AG10803 (cell line): ENCODE measurements around the gene KRT27.
"Not testable (repeated sequence)": the region's sequence is repeated elsewhere in the genome, so short reads cannot be mapped to it uniquely, and the experiment has no call there.

Source experiments
- DNase-seq: peaks from one replicate; pipeline ENCODE4 v3.0.0; 2010; ENCODE audit warnings: low read depth
- H3K4me3 ChIP-seq: 2 replicates; pipeline ENCODE4 v1.5.1; 2011; ENCODE audit warnings: mild to moderate bottlenecking, low read length, control low read depth
- TF ChIP-seq, protein P1 (sequence below): conservative IDR thresholded peaks from 2 replicates; pipeline ENCODE4 v1.5.1; 2011; ENCODE audit warnings: mild to moderate bottlenecking, low read length, control low read depth, inconsistent platforms

The KRT27 gene

GRCh38 chr17:40760105-40761016 lies 22.0 kb downstream of the KRT27 start:
- DNase-seq, result no peak
- H3K4me3 ChIP-seq, result no peak overlapping the region
- TF ChIP-seq, protein P1, sequence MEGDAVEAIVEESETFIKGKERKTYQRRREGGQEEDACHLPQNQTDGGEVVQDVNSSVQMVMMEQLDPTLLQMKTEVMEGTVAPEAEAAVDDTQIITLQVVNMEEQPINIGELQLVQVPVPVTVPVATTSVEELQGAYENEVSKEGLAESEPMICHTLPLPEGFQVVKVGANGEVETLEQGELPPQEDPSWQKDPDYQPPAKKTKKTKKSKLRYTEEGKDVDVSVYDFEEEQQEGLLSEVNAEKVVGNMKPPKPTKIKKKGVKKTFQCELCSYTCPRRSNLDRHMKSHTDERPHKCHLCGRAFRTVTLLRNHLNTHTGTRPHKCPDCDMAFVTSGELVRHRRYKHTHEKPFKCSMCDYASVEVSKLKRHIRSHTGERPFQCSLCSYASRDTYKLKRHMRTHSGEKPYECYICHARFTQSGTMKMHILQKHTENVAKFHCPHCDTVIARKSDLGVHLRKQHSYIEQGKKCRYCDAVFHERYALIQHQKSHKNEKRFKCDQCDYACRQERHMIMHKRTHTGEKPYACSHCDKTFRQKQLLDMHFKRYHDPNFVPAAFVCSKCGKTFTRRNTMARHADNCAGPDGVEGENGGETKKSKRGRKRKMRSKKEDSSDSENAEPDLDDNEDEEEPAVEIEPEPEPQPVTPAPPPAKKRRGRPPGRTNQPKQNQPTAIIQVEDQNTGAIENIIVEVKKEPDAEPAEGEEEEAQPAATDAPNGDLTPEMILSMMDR, result no peak

DNA sequence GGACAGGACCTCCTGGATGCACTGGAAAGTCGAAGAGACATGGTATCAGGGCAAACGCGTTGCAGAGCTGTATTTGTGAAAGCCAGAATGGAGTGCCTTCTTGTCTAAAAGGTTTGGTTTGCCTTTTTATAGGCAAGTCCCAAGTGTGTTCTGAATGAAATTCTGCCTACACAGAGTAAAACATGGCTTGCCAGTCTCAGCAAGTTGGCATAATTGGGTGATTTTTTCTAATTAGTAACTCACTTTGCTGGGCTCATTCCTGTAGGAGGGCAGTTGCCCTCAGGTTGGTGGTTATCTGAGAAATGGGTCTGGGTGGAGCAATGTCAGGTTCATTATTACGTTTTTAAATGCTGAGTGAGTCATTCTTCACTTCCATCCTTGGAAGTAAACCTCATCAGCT lies 27.1 kb downstream of the KRT27 start, which contains the start of gene KRT25:
Gene KRT25, minus strand, starts transcription at position 101 of the 400 bp plus-strand sequence. Its CDS starts 60 bp downstream, at position 41.
- TF ChIP-seq, protein P1, result no peak
- no peak for DNase-seq
- H3K4me3 ChIP-seq, result no peak within 1 kb of the TSS

- TF ChIP-seq, protein P1, result no peak
- H3K4me3 ChIP-seq, result no peak overlapping the region
- no peak for DNase-seq
Observed at GRCh38 chr17:40753804-40754203, 28.5 kb downstream of the KRT27 start.

DNA sequence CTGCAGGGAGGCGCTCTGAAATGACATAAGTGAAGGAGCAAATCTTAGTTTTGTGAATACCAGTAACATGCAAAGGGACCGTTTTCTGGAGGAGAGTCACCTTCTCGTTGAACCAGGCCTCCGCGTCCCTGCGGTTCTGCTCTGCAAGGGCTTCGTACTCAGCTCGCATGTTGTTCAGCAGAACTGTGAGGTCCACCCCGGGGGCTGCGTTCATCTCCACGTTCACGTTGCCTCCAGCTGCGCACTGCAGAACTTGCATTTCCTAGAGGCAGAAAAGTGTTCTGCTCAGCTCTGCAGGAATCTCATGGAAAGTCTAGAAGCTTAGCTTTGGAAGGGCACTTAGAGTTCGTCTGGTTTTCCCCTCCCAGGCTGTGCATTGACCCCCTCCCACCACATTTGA lies 31.3 kb downstream of the KRT27 start:
- TF ChIP-seq, protein P1, result no peak
- DNase-seq, result no peak
- no peak overlapping the region for H3K4me3 ChIP-seq

DNA sequence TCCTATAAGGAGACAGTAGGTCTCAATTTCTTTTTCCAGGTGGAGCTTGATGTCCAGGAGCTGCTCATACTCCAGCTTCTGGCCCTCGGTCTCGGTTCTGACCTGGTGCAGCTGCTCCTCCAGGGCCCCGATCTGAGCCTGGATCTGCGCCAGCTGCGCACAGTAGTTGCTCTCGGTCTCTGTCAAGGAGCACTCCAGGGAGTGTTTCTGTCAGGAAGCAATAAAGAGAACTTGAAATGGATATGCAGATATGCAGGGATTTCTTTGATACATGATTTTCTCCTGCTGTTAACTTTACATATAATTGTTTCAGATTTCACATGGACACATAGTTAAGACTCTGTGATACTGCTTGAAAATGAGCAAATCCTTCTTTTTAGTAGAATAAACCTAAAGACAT lies 32.0 kb downstream of the KRT27 start:
- TF ChIP-seq, protein P1, result no peak
- no peak for DNase-seq
- no peak overlapping the region for H3K4me3 ChIP-seq

DNA sequence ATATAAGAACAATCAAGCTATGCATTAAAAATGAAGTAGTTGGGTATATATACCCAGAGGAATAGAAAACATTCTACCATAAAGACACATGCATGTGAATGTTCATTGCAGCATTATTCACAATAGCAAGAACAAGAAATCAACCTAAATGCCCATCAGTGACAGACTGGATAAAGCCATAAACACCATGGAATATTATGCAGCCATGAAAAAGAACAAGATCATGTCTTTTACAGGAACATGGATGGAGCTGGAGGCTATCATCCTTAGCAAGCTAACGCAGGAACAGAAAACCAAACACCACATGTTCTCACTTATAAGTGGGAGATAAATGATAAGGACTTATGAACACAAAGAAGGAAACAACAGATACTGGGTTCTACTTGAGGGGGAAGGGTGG lies 33.7 kb downstream of the KRT27 start:
- DNase-seq, H3K4me3 ChIP-seq: not testable (repeated sequence)

DNA sequence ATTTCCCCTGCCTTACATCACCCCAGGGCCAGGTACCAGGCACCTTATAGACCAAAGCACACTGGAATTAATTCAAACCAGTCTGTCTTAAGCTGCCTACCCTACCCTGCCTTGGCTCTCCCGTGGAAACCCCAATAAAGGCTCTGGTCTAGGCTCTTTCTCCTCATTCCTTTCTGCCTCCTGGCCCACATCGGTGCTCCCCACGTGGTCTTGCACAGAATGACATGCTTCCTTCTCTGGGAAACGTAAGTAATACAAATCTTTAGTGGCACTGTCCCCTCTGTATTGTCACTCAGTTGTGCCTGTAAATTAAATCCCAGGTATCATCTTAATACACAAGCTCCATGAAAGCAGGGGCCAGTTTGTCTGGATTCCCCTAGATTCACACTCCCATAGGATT lies 43.8 kb downstream of the KRT27 start:
- H3K4me3 ChIP-seq, result no peak overlapping the region
- TF ChIP-seq, protein P1, result no peak
- DNase-seq, result no peak
